Measurements from ENCODE around the gene MGAT1. TPM values are rescaled to one million over a fixed set of nuclear protein-coding genes. Genes with fewer than 3 reads are reported as not detected.

Gene MGAT1
- total RNA-seq, 1 experiment from 2014 or later = 53.0 TPM

DNA sequence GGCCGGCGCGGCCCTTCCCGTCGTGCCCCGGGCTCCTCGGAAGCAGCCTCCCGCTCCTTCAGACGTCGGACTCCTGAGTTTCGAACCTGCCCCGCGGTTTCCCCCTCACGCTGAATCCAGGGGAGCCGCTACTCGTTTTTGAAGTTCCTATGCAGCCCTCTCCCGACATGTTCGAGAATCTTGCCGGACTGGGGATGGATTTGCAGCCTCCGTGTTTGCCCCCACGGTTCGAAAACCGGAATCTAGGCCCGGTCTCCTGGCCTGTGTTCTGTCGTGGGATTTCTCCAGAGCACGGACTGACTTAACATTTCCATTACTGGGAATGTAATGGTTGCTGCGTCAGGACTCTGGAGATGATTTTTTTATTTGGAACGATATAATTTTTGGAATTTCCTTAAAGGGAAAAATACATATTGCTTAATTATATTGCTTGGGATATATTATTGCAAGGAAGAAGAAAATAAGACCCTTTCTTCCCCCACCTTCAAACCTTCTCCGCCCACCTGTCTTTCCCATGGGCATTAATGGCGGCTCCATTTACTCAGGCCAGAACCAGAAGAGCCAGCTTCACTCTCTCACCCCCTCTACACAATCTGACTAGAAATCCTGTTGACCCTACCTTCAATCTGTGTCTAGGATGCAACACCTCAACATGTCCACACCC lies 8.5 kb upstream of the MGAT1 start:
- TF ChIP-seq CEBPB (IDR thresholded peaks at IDR 0.05; ENCODE audit: low read depth) (no peak), TCF7L2 (IDR thresholded peaks at IDR 0.05; ENCODE audit: borderline replicate concordance, extremely low read depth, insufficient read depth, insufficient read length) (peak; percentile 7), SP1 (IDR thresholded peaks at IDR 0.05; ENCODE audit: low read depth) (no peak), SIN3A (IDR thresholded peaks at IDR 0.05; ENCODE audit: low read depth) (no peak), ZNF274 (IDR thresholded peaks at IDR 0.05; ENCODE audit: low read depth, low read length) (no peak), EZH2 (IDR thresholded peaks at IDR 0.05) (no peak), ZFX (IDR thresholded peaks at IDR 0.05) (peak; percentile 76), JUND (IDR thresholded peaks at IDR 0.05) (no peak)
- TF ChIP-seq, protein P1, sequence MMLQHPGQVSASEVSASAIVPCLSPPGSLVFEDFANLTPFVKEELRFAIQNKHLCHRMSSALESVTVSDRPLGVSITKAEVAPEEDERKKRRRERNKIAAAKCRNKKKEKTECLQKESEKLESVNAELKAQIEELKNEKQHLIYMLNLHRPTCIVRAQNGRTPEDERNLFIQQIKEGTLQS (IDR thresholded peaks at IDR 0.05) = no peak
- TF ChIP-seq, protein P2, sequence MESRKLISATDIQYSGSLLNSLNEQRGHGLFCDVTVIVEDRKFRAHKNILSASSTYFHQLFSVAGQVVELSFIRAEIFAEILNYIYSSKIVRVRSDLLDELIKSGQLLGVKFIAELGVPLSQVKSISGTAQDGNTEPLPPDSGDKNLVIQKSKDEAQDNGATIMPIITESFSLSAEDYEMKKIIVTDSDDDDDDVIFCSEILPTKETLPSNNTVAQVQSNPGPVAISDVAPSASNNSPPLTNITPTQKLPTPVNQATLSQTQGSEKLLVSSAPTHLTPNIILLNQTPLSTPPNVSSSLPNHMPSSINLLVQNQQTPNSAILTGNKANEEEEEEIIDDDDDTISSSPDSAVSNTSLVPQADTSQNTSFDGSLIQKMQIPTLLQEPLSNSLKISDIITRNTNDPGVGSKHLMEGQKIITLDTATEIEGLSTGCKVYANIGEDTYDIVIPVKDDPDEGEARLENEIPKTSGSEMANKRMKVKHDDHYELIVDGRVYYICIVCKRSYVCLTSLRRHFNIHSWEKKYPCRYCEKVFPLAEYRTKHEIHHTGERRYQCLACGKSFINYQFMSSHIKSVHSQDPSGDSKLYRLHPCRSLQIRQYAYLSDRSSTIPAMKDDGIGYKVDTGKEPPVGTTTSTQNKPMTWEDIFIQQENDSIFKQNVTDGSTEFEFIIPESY (IDR thresholded peaks at IDR 0.05; ENCODE audit: extremely low read depth, insufficient replicate concordance, low read length) = no peak
- TF ChIP-seq, protein P3, sequence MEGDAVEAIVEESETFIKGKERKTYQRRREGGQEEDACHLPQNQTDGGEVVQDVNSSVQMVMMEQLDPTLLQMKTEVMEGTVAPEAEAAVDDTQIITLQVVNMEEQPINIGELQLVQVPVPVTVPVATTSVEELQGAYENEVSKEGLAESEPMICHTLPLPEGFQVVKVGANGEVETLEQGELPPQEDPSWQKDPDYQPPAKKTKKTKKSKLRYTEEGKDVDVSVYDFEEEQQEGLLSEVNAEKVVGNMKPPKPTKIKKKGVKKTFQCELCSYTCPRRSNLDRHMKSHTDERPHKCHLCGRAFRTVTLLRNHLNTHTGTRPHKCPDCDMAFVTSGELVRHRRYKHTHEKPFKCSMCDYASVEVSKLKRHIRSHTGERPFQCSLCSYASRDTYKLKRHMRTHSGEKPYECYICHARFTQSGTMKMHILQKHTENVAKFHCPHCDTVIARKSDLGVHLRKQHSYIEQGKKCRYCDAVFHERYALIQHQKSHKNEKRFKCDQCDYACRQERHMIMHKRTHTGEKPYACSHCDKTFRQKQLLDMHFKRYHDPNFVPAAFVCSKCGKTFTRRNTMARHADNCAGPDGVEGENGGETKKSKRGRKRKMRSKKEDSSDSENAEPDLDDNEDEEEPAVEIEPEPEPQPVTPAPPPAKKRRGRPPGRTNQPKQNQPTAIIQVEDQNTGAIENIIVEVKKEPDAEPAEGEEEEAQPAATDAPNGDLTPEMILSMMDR (IDR thresholded peaks at IDR 0.05 in 2 of 3, conservative IDR thresholded peaks at IDR 0.05 in 1 of 3; ENCODE audit: borderline replicate concordance in 1 of 3, insufficient read depth in 1 of 3, low read depth in 2 of 3, low read length in 2 of 3) = no peak
- TSS peak; percentile 74 for BruUV-seq (replicated peaks)
- H3K9ac ChIP-seq (ENCODE audit: low read length) = peak overlapping the region; percentile 75
- ChIA-PET CTCF (interaction anchor here (0.8 kb wide), 1 partner anchor 12 kb away, joined by 3 read pairs; no protein-coding TSS in a partner anchor), POLR2A (no interaction called here), RAD21 (ENCODE audit: low non-redundant PET in 1 of 2, low total read pairs in 2 of 2, uncharacterized antibody in 2 of 2, unreplicated experiment in 2 of 2) (no interaction called here)
- intact Hi-C loops (cut with micrococcal nuclease) = no loop called here
- H3K9me2 ChIP-seq (ENCODE audit: insufficient read depth) = no peaks in the 10 kb centered on the region
- peaks cover 0 to 5% of the 10 kb centered on the region in 2 experiments; a peak in 1 of 4 replicates for H3K36me3 ChIP-seq (ENCODE audit: control insufficient read depth in 1 of 2, insufficient read depth in 2 of 2, low read length in 2 of 2)
- peak overlapping the region; percentile 98 for H3K27ac ChIP-seq (ENCODE audit: low read depth, low read length)
- peak overlapping the region; percentile 87 for H2AFZ ChIP-seq (ENCODE audit: low read depth, low read length, poor library complexity, severe bottlenecking)
- H3K79me2 ChIP-seq (ENCODE audit: insufficient read depth, low read length) = peaks cover 16% of the 10 kb centered on the region
- ATAC-seq (no peak), DNase-seq (ENCODE audit: low read depth, low spot score) (no peak)
- H3K4me1 ChIP-seq (ENCODE audit: control insufficient read depth in 1 of 2, insufficient read depth in 2 of 2, low read length in 2 of 2) = peaks cover 20 to 33% of the 10 kb centered on the region in 2 experiments
- no peaks in the 10 kb centered on the region for H3K27me3 ChIP-seq (ENCODE audit: insufficient read depth, low read length)
- peak overlapping the region; percentile 98 for H3K4me2 ChIP-seq (ENCODE audit: low read length)
- peak overlapping the region; percentile 73 to 74 for H3K4me3 ChIP-seq (replicated peaks in 1 of 2; ENCODE audit: low read depth in 1 of 2, low read length in 2 of 2)
- no peaks in the 10 kb centered on the region for H4K20me1 ChIP-seq (ENCODE audit: insufficient read depth)
- H3K9me3 ChIP-seq (ENCODE audit: control insufficient read depth in 1 of 2, insufficient read depth in 1 of 2, low read depth in 1 of 2, low read length in 2 of 2) = no peaks in the 10 kb centered on the region
